Transverse colon (tissue), 4 donors: ENCODE data around the gene CDCP2. TPM values are rescaled to one million over a fixed set of nuclear protein-coding genes. Genes with fewer than 3 reads are reported as not detected.

Source experiments
- DNase-seq: peaks from one replicate; pipeline ENCODE4 v3.0.0-alpha.2; 2019
- H3K27ac ChIP-seq, 4 donors: fragments of 200-600 bp; sonication (generic); 2 replicates each; pipeline ENCODE4 v1.5.1; 2016 to 2018; ENCODE audit warnings: inconsistent platforms in 4 of 4
- H3K27me3 ChIP-seq: fragments of 200-600 bp; sonication (generic); 2 replicates; pipeline ENCODE4 v1.5.1; 2017; ENCODE audit warnings: inconsistent platforms
- H3K36me3 ChIP-seq, 4 donors: fragments of 200-600 bp; sonication (generic); 2 replicates each; pipeline ENCODE4 v1.5.1; 2017 to 2019; ENCODE audit warnings: inconsistent platforms in 4 of 4
- H3K4me1 ChIP-seq, 4 donors: fragments of 200-600 bp; sonication (generic); 2 replicates each; pipeline ENCODE4 v1.5.1; 2017 to 2020; ENCODE audit warnings: inconsistent platforms in 4 of 4
- H3K4me3 ChIP-seq, 4 donors: fragments of 200-600 bp; sonication (generic); 1 replicate in 1 of 4; 2 replicates in 3 of 4; pipeline versions ENCODE4 v1.5.1 to v1.6.1; 2017 to 2019; ENCODE audit warnings: inconsistent platforms in 4 of 4
- H3K9me3 ChIP-seq, 2 donors: fragments of 200-600 bp; sonication (generic); 2 replicates each; pipeline ENCODE4 v1.5.1; 2017 to 2019; ENCODE audit warnings: inconsistent platforms in 2 of 2
- CTCF ChIP-seq, 5 experiments: fragments of 200-600 bp in 3 of 5; fragments of 450-650 bp in 2 of 5; sonication (generic) in 3 of 5; IDR thresholded peaks; 1 replicate in 2 of 5; 2 replicates in 3 of 5; pipeline ENCODE4 v1.5.1; 2016 to 2017; ENCODE audit warnings: antibody characterized with exemption in 5 of 5, inconsistent platforms in 3 of 5, mild to moderate bottlenecking in 2 of 5, moderate library complexity in 1 of 5
- EP300 ChIP-seq: sonication (generic); formaldehyde crosslinking; IDR thresholded peaks from one replicate; pipeline ENCODE4 v1.6.1; 2017; ENCODE audit warnings: antibody characterized with exemption, low read depth
- POLR2A ChIP-seq: fragments of 450-650 bp; IDR thresholded peaks from one replicate; pipeline ENCODE4 v1.6.1; 2016; ENCODE audit warnings: antibody characterized with exemption, mild to moderate bottlenecking, moderate library complexity
- POLR2AphosphoS5 ChIP-seq, 3 donors: sonication (generic); formaldehyde crosslinking; IDR thresholded peaks; one replicate each; pipeline ENCODE4 v1.6.1; 2016; ENCODE audit warnings: antibody characterized with exemption in 3 of 3
- WGBS, 2 donors: methylation state at CpG; one replicate each; pipeline ENCODE4 v1.1.5; 2018; ENCODE audit warnings: low coverage in 1 of 2; 5-methylcytosine and 5-hydroxymethylcytosine counted together
- in situ Hi-C, 4 donors: fragments of 200-750 bp; cut with MboI; loops; one replicate each; pipeline versions ENCODE4 v1.15.0 to v1.15.1; 2017; ENCODE audit warnings: low sequenced_read_pairs in 3 of 4, low pct_ligation_motif_present in 1 of 4, low pct_unique_long_range_greater_than_20kb in 1 of 4
- intact Hi-C: fragments of 100-400 bp; cut with DNase I; formaldehyde crosslinking; loops from one replicate; pipeline ENCODE4 v1.15.1; 2023; ENCODE audit warnings: low total_unique reads
- total RNA-seq, 4 donors: library from RNA; depleted of rRNA; stranded (reverse); fragments of >200 nt; gene quantifications; one replicate each; pipeline ENCODE4 v1.1.0, GENCODE V29; 2016

CDCP2 gene
- total RNA-seq, 4 donors from 2014 or later: 0.48 TPM; not detected in 3

GRCh38 chr1:54156986-54157385, 4.2 kb upstream of the CDCP2 start:
- H3K36me3 ChIP-seq: no peaks in the 10 kb centered on the region
- intact Hi-C loops: no loop called here

GRCh38 chr1:54156201-54156600, 3.4 kb upstream of the CDCP2 start:
- in situ Hi-C loops: no loop called here
- Histone ChIP-seq H3K9me3 (no peaks in the 10 kb centered on the region), H3K4me3 (no peak overlapping the region), H3K36me3 (no peaks in the 10 kb centered on the region), H3K27ac (no peak overlapping the region), H3K4me1 (peaks cover 0 to 8% (median 3%) of the 10 kb centered on the region in 4 donors), H3K27me3 (no peaks in the 10 kb centered on the region)
- TF ChIP-seq CTCF (IDR thresholded peaks at IDR 0.05): no peak
- WGBS, 2 donors: 93% methylated on average over 3 of the region's 3 CpGs; no CpG with 5 or more reads in 1 of the 2 donors
- intact Hi-C loops: no loop called here
- no peak for DNase-seq

More at GRCh38 chr1:54156986-54157385, 4.2 kb upstream of the CDCP2 start:
- peaks cover 0 to 8% (median 3%) of the 10 kb centered on the region in 4 donors for H3K4me1 ChIP-seq
- no peak overlapping the region for H3K4me3 ChIP-seq
- no peak for DNase-seq
- no peak overlapping the region for H3K27ac ChIP-seq
- 92 to 95% methylated on average over 6 to 7 of the region's 7 CpGs for WGBS, 2 donors
- H3K9me3 ChIP-seq: no peaks in the 10 kb centered on the region
- no peaks in the 10 kb centered on the region for H3K27me3 ChIP-seq
- TF ChIP-seq POLR2A (no peak), POLR2AphosphoS5 (IDR thresholded peaks at IDR 0.05) (no peak), CTCF (IDR thresholded peaks at IDR 0.05) (no peak)
- in situ Hi-C loops: no loop called here

- no peak for TF ChIP-seq POLR2AphosphoS5 (IDR thresholded peaks at IDR 0.05)
- no peak for TF ChIP-seq POLR2A
- no peak for TF ChIP-seq EP300
- TF ChIP-seq CTCF (IDR thresholded peaks at IDR 0.05): no peak
- no peak overlapping the region for H3K27ac ChIP-seq
- in situ Hi-C loops: no loop called here
- H3K9me3 ChIP-seq: no peaks in the 10 kb centered on the region
- 54 to 59% methylated on average over 6 to 19 of the region's 19 CpGs for WGBS, 2 donors
- no peaks in the 10 kb centered on the region for H3K27me3 ChIP-seq
- DNase-seq: peak; percentile 55
- H3K4me1 ChIP-seq: peaks cover 0 to 8% (median 3%) of the 10 kb centered on the region in 4 donors
- intact Hi-C loops: no loop called here
- no peak overlapping the region for H3K4me3 ChIP-seq
- H3K36me3 ChIP-seq: no peaks in the 10 kb centered on the region
Observed at GRCh38 chr1:54153535-54154439, 987 bp upstream of the CDCP2 start.

GRCh38 chr1:54151013-54151412, 1.8 kb downstream of the CDCP2 start:
- 74 to 89% methylated on average over 3 to 5 of the region's 5 CpGs for WGBS, 2 donors
- DNase-seq: no peak

More at GRCh38 chr1:54151013-54151412, 1.8 kb downstream of the CDCP2 start:
- no peak for TF ChIP-seq EP300
- no peak for TF ChIP-seq POLR2A
- TF ChIP-seq POLR2AphosphoS5 (IDR thresholded peaks at IDR 0.05): no peak
- no peak for TF ChIP-seq CTCF (IDR thresholded peaks at IDR 0.05)
- Histone ChIP-seq H3K4me3 (no peak overlapping the region), H3K36me3 (no peaks in the 10 kb centered on the region), H3K9me3 (no peaks in the 10 kb centered on the region), H3K27ac (no peak overlapping the region), H3K4me1 (peaks cover 0 to 8% (median 3%) of the 10 kb centered on the region in 4 donors), H3K27me3 (no peaks in the 10 kb centered on the region)
- in situ Hi-C loops (no loop called here), intact Hi-C loops (no loop called here)
